HepG2 (cell line): ENCODE measurements around the gene LHPP. TPM values are rescaled to one million over a fixed set of nuclear protein-coding genes. Genes with fewer than 3 reads are reported as not detected.

Experiments
- ATAC-seq: fragments of 200-7000 bp; cut with Tn5 transposase; 3 replicates; pipeline ENCODE4 v1.9.1; 2020; ENCODE audit warnings: mild to moderate bottlenecking, moderate library complexity
- BruUV-seq: library from RNA; stranded (reverse); fragments of 400-500 nt; replicated peaks from 2 replicates; lab custom pipeline; 2021; lab: Mats Ljungman, UMichigan
- CTCF ChIA-PET: fragments of 300-600 bp; formaldehyde crosslinking; extraction: SDS; loops from one replicate; lab custom pipeline; 2021; ENCODE audit warnings: low total read pairs, inconsistent platforms, low intra/inter-chr PET ratio; lab: Yijun Ruan, JAX
- POLR2A ChIA-PET: fragments of 350-600 bp; sonication (Branson Sonifier 250); formaldehyde crosslinking; loops from one replicate; lab custom pipeline; 2020; ENCODE audit warnings: antibody characterized with exemption, inconsistent platforms; lab: Yijun Ruan, JAX
- DNase-seq: peaks from one replicate; pipeline ENCODE4 v3.0.0-alpha.2; 2015; ENCODE audit warnings: low spot score
- FAIRE-seq: peaks from 3 replicates; lab custom pipeline; 2011; peaks lifted over from hg19 to GRCh38; lab: Jason Lieb, UNC
- H2AFZ ChIP-seq: one replicate; pipeline ENCODE4 v1.6.1; 2011; ENCODE audit warnings: low read length, inconsistent platforms
- H3K27ac ChIP-seq: fragments of 300-600 bp; 3 replicates; pipeline ENCODE4 v1.8.0; 2011; ENCODE audit warnings: mixed run types, mild to moderate bottlenecking, mixed read lengths, low read length, inconsistent platforms; ENCODE audit not compliant: insufficient read depth; ENCODE audit errors: extremely low read length
- H3K27me3 ChIP-seq, 2 experiments: fragments of 200-600 bp in 1 of 2; 2 replicates in 1 of 2; 3 replicates in 1 of 2; pipeline versions ENCODE4 v1.6.0 to v1.8.0; 2011; ENCODE audit warnings: low read length in 2 of 2, mild to moderate bottlenecking in 2 of 2, moderate library complexity in 2 of 2, inconsistent platforms in 1 of 2; ENCODE audit not compliant: insufficient read depth in 2 of 2, control insufficient read depth in 1 of 2
- H3K36me3 ChIP-seq, 2 experiments: fragments of 200-600 bp in 1 of 2; replicated peaks in 1 of 2; 2 replicates in 1 of 2; 3 replicates in 1 of 2; pipeline versions ENCODE4 v1.5.1 to v1.8.0; 2011; ENCODE audit warnings: low read length in 2 of 2, inconsistent platforms in 1 of 2; ENCODE audit not compliant: insufficient read depth in 2 of 2, control insufficient read depth in 1 of 2
- H3K4me1 ChIP-seq: 2 replicates; pipeline ENCODE4 v1.5.1; 2012; ENCODE audit warnings: low read length, inconsistent platforms; ENCODE audit not compliant: insufficient read depth
- H3K4me2 ChIP-seq: 2 replicates; pipeline ENCODE4 v1.6.0; 2011; ENCODE audit warnings: low read depth, low read length, inconsistent platforms
- H3K4me3 ChIP-seq, 3 experiments: fragments of 200-600 bp in 1 of 3; sonication (generic), shearing (Covaris generic) in 1 of 3; replicated peaks in 1 of 3; 2 replicates each; pipeline ENCODE4 v1.5.1; 2011 to 2016; ENCODE audit warnings: low read length in 3 of 3, inconsistent platforms in 2 of 3, low read depth in 2 of 3, mild to moderate bottlenecking in 2 of 3, control low read depth in 1 of 3, mixed read lengths in 1 of 3; ENCODE audit not compliant: insufficient read depth in 1 of 3
- H3K79me2 ChIP-seq: one replicate; pipeline ENCODE4 v1.6.1; 2011; ENCODE audit warnings: low read length, inconsistent platforms; ENCODE audit not compliant: insufficient read depth
- H3K9ac ChIP-seq: 2 replicates; pipeline ENCODE4 v1.6.0; 2011; ENCODE audit warnings: mild to moderate bottlenecking, low read depth, low read length, inconsistent platforms; ENCODE audit not compliant: insufficient read depth
- H3K9me3 ChIP-seq: 2 replicates; pipeline ENCODE4 v1.5.1; 2012; ENCODE audit warnings: mild to moderate bottlenecking, low read length
- H4K20me1 ChIP-seq: 2 replicates; pipeline ENCODE4 v1.6.0; 2011; ENCODE audit warnings: inconsistent platforms, mild to moderate bottlenecking, low read length, moderate library complexity; ENCODE audit not compliant: insufficient read depth
- AKAP8 ChIP-seq: sonication (generic); formaldehyde crosslinking; IDR thresholded peaks from 2 replicates; pipeline ENCODE4 v1.5.1; 2020; ENCODE audit warnings: mild to moderate bottlenecking, missing genetic modification reagents
- CBX5 ChIP-seq: sonication (generic); formaldehyde crosslinking; IDR thresholded peaks from 2 replicates; pipeline ENCODE4 v1.4.0; 2020; ENCODE audit warnings: missing genetic modification reagents, borderline replicate concordance
- CCAR2 ChIP-seq: fragments of 200-400 bp; formaldehyde crosslinking; optimal IDR thresholded peaks from 2 replicates; pipeline ENCODE3; 2018; ENCODE audit warnings: low read depth, mild to moderate bottlenecking, low read length, moderate library complexity
- HES4 ChIP-seq: sonication (generic); formaldehyde crosslinking; IDR thresholded peaks from 2 replicates; pipeline ENCODE4 v1.9.0; 2021; ENCODE audit warnings: mild to moderate bottlenecking, missing genetic modification reagents, borderline replicate concordance
- KMT2A ChIP-seq: sonication (generic); formaldehyde crosslinking; IDR thresholded peaks from 2 replicates; pipeline ENCODE4 v1.4.0; 2020; ENCODE audit warnings: missing genetic modification reagents
- MEIS1 ChIP-seq: sonication (generic); formaldehyde crosslinking; IDR thresholded peaks from 2 replicates; pipeline ENCODE4 v1.9.0; 2021; ENCODE audit warnings: mild to moderate bottlenecking, missing genetic modification reagents, moderate library complexity, borderline replicate concordance
- MTF2 ChIP-seq: sonication (generic); formaldehyde crosslinking; IDR thresholded peaks from 2 replicates; pipeline ENCODE4 v1.5.0; 2020; ENCODE audit warnings: missing genetic modification reagents, borderline replicate concordance
- ONECUT2 ChIP-seq: sonication (generic); formaldehyde crosslinking; IDR thresholded peaks from 2 replicates; pipeline ENCODE4 v1.4.0; 2020; ENCODE audit warnings: missing genetic modification reagents
- SNAI1 ChIP-seq: sonication (generic); formaldehyde crosslinking; IDR thresholded peaks from 2 replicates; pipeline ENCODE4 v1.5.0; 2020; ENCODE audit warnings: mild to moderate bottlenecking, missing genetic modification reagents, borderline replicate concordance
- ZKSCAN8 ChIP-seq: IDR thresholded peaks from 2 replicates; pipeline ENCODE4 v1.6.1; 2016; ENCODE audit warnings: borderline replicate concordance, missing genetic modification reagents, missing compliant biosample characterization
- ZNF329 ChIP-seq: sonication (generic); formaldehyde crosslinking; IDR thresholded peaks from 2 replicates; pipeline ENCODE4 v1.9.0; 2021; ENCODE audit warnings: low read depth, mild to moderate bottlenecking, missing genetic modification reagents
- ZNF484 ChIP-seq: sonication (generic); formaldehyde crosslinking; IDR thresholded peaks from 2 replicates; pipeline ENCODE4 v1.5.1; 2020; ENCODE audit warnings: mild to moderate bottlenecking, low read depth, missing genetic modification reagents, borderline replicate concordance
- ZNF850 ChIP-seq: sonication (generic); formaldehyde crosslinking; conservative IDR thresholded peaks from 2 replicates; pipeline ENCODE4 v1.9.0; 2021; ENCODE audit warnings: mild to moderate bottlenecking, missing genetic modification reagents
- WGBS: methylation state at CpG from one replicate; pipeline ENCODE4 v1.1.6; 2017; ENCODE audit warnings: low lambda C conversion rate; 5-methylcytosine and 5-hydroxymethylcytosine counted together
- in situ Hi-C: cut with HindIII; loops from 2 replicates; pipeline ENCODE4 v1.10.0; 2017; ENCODE audit warnings: low pct_unique_long_range_greater_than_20kb; ENCODE audit not compliant: extremely low pct_ligation_motif_present
- intact Hi-C: fragments of 100-400 bp; cut with micrococcal nuclease; formaldehyde crosslinking; loops from one replicate; pipeline ENCODE4 v1.10.0; 2022; ENCODE audit not compliant: unreplicated experiment
- polyA plus RNA-seq, 8 experiments: library from polyadenylated mRNA; depleted of rRNA in 3 of 8; stranded (reverse) in 7 of 8; unstranded in 1 of 8; fragments of >200 nt; fragmentation: Illumina TruSeq in 4 of 8; extraction: Trizol in 4 of 8; gene quantifications; 2 replicates each; pipeline versions ENCODE4 v1.2.1 to v1.2.3, GENCODE V29; 2011 to 2016; ENCODE audit warnings: low read depth in 4 of 8, missing spikeins in 1 of 8, mixed read lengths in 1 of 8; ENCODE audit not compliant: insufficient read depth in 1 of 8
- total RNA-seq, 5 experiments: library from RNA; depleted of rRNA; stranded (reverse); fragments of >200 nt; fragmentation: Illumina TruSeq; extraction: Trizol; gene quantifications; 2 replicates each; pipeline ENCODE4 v1.2.3, GENCODE V29; 2016; ENCODE audit warnings: low read depth in 1 of 5
- TF ChIP-seq, protein P1 (sequence below): sonication (generic); formaldehyde crosslinking; IDR thresholded peaks from 2 replicates; pipeline ENCODE4 v1.9.0; 2021; ENCODE audit warnings: missing genetic modification reagents, borderline replicate concordance
- TF ChIP-seq, protein P2 (sequence below): sonication (generic); formaldehyde crosslinking; IDR thresholded peaks from 2 replicates; pipeline ENCODE4 v1.4.0; 2020; ENCODE audit warnings: missing genetic modification reagents
- TF ChIP-seq, protein P3 (sequence below): fragments of 450-650 bp; IDR thresholded peaks from 2 replicates; pipeline ENCODE4 v1.6.1; 2017; ENCODE audit warnings: mild to moderate bottlenecking

LHPP gene
- total and polyA plus RNA-seq, 2 of the 13 experiments (the other 11 are each of a cell fraction or from before 2014, with no cell fraction given), result 5.2 to 13.1 TPM

DNA sequence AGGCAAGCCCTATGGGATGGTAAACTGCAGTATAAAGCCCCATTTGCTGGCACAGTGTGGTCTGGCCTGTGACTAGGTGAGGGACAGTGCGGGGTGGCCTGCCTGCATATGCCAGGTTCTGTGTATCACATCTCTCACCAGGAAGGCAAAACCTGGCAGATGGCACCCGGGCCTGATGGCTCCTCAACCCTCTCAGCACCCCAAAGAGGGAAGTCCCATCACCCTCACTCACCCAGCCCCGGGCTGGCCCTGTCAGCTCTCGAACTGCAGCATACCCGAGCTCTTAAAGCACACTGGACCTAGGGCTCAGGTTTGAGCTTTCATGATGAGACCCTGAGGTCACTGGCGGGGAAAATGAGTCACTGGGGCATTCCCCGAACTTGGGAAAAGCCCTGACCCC, 130.5 kb downstream of the LHPP start:
- Histone ChIP-seq H3K9ac (no peak overlapping the region), H3K4me2 (no peak overlapping the region), H3K27ac (no peak overlapping the region), H3K4me3 (no peak overlapping the region), H4K20me1 (no peaks in the 10 kb centered on the region), H3K4me1 (peaks cover 49% of the 10 kb centered on the region), H3K27me3 (no peaks in the 10 kb centered on the region), H3K9me3 (no peaks in the 10 kb centered on the region), H2AFZ (no peak overlapping the region), H3K36me3 (no peaks in the 10 kb centered on the region), H3K79me2 (no peaks in the 10 kb centered on the region)
- 90% methylated on average over 2 of the region's 7 CpGs for WGBS
- ChIA-PET CTCF (no interaction called here), POLR2A (no interaction called here)
- FAIRE-seq, result no peak
- no peak for DNase-seq
- in situ Hi-C loops (no loop called here), intact Hi-C loops (no loop called here)
- TF ChIP-seq CBX5 (CRISPR knock-in tag) (no peak), ZKSCAN8 (no peak), ZNF484 (no peak), ZNF329 (CRISPR knock-in tag) (no peak), HES4 (CRISPR knock-in tag) (no peak), CCAR2 (no peak), MTF2 (no peak), ONECUT2 (CRISPR knock-in tag) (no peak), SNAI1 (CRISPR knock-in tag) (no peak), MEIS1 (CRISPR knock-in tag) (no peak), KMT2A (no peak), ZNF850 (CRISPR knock-in tag) (no peak), AKAP8 (CRISPR knock-in tag) (no peak)
- TF ChIP-seq, protein P1, sequence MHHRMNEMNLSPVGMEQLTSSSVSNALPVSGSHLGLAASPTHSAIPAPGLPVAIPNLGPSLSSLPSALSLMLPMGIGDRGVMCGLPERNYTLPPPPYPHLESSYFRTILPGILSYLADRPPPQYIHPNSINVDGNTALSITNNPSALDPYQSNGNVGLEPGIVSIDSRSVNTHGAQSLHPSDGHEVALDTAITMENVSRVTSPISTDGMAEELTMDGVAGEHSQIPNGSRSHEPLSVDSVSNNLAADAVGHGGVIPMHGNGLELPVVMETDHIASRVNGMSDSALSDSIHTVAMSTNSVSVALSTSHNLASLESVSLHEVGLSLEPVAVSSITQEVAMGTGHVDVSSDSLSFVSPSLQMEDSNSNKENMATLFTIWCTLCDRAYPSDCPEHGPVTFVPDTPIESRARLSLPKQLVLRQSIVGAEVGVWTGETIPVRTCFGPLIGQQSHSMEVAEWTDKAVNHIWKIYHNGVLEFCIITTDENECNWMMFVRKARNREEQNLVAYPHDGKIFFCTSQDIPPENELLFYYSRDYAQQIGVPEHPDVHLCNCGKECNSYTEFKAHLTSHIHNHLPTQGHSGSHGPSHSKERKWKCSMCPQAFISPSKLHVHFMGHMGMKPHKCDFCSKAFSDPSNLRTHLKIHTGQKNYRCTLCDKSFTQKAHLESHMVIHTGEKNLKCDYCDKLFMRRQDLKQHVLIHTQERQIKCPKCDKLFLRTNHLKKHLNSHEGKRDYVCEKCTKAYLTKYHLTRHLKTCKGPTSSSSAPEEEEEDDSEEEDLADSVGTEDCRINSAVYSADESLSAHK (CRISPR knock-in tag), result no peak
- TF ChIP-seq, protein P2, sequence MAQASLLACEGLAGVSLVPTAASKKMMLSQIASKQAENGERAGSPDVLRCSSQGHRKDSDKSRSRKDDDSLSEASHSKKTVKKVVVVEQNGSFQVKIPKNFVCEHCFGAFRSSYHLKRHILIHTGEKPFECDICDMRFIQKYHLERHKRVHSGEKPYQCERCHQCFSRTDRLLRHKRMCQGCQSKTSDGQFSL (CRISPR knock-in tag), result no peak
- TF ChIP-seq, protein P3, sequence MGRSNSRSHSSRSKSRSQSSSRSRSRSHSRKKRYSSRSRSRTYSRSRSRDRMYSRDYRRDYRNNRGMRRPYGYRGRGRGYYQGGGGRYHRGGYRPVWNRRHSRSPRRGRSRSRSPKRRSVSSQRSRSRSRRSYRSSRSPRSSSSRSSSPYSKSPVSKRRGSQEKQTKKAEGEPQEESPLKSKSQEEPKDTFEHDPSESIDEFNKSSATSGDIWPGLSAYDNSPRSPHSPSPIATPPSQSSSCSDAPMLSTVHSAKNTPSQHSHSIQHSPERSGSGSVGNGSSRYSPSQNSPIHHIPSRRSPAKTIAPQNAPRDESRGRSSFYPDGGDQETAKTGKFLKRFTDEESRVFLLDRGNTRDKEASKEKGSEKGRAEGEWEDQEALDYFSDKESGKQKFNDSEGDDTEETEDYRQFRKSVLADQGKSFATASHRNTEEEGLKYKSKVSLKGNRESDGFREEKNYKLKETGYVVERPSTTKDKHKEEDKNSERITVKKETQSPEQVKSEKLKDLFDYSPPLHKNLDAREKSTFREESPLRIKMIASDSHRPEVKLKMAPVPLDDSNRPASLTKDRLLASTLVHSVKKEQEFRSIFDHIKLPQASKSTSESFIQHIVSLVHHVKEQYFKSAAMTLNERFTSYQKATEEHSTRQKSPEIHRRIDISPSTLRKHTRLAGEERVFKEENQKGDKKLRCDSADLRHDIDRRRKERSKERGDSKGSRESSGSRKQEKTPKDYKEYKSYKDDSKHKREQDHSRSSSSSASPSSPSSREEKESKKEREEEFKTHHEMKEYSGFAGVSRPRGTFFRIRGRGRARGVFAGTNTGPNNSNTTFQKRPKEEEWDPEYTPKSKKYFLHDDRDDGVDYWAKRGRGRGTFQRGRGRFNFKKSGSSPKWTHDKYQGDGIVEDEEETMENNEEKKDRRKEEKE, result no peak
- ATAC-seq, result no peak
- no TSS peak for BruUV-seq
